NT2/D1 (cell line): Measurements from ENCODE around the gene DCLK3.

Experiments
- DNase-seq: peaks from one replicate; pipeline ENCODE4 v3.0.0-alpha.2; 2011; ENCODE audit warnings: low read depth, low spot score
- H3K27me3 ChIP-seq: 2 replicates; pipeline ENCODE4 v1.6.0; 2011; ENCODE audit warnings: mild to moderate bottlenecking; ENCODE audit not compliant: insufficient read length, insufficient read depth
- H3K36me3 ChIP-seq: 2 replicates; pipeline ENCODE4 v1.6.1; 2011; ENCODE audit warnings: mild to moderate bottlenecking, low read length, mixed read lengths; ENCODE audit not compliant: insufficient read depth, insufficient read length
- H3K4me1 ChIP-seq: 2 replicates; pipeline ENCODE4 v1.5.1; 2011; ENCODE audit not compliant: insufficient read depth, insufficient read length
- H3K4me3 ChIP-seq: 2 replicates; pipeline ENCODE4 v1.5.1; 2011; ENCODE audit warnings: low read depth; ENCODE audit not compliant: insufficient read length
- H3K9ac ChIP-seq: 2 replicates; pipeline ENCODE4 v1.6.0; 2011; ENCODE audit warnings: low read depth; ENCODE audit not compliant: insufficient read length
- H3K9me3 ChIP-seq: 2 replicates; pipeline ENCODE4 v1.5.1; 2011; ENCODE audit warnings: mild to moderate bottlenecking, low read length; ENCODE audit not compliant: insufficient read depth
- SUZ12 ChIP-seq: IDR thresholded peaks from 2 replicates; pipeline ENCODE4 v1.6.1; 2011; ENCODE audit not compliant: insufficient read length, insufficient read depth; ENCODE audit errors: extremely low read depth
- YY1 ChIP-seq: IDR thresholded peaks from 2 replicates; pipeline ENCODE4 v1.6.1; 2011; ENCODE audit not compliant: insufficient read length, insufficient read depth
- ZNF274 ChIP-seq: IDR thresholded peaks from 2 replicates; pipeline ENCODE4 v1.6.1; 2011; ENCODE audit warnings: mild to moderate bottlenecking, low read depth, low read length

Gene DCLK3

GRCh38 chr3:36680952-36681351 is 83.4 kb downstream of the DCLK3 start:
- Histone ChIP-seq H3K9ac (no peak overlapping the region), H3K36me3 (no peaks in the 10 kb centered on the region), H3K4me1 (no peaks in the 10 kb centered on the region), H3K27me3 (no peaks in the 10 kb centered on the region), H3K4me3 (no peak overlapping the region), H3K9me3 (peaks cover 56% of the 10 kb centered on the region)
- DNase-seq, result no peak
- TF ChIP-seq ZNF274 (no peak), SUZ12 (no peak), YY1 (no peak)

DNA sequence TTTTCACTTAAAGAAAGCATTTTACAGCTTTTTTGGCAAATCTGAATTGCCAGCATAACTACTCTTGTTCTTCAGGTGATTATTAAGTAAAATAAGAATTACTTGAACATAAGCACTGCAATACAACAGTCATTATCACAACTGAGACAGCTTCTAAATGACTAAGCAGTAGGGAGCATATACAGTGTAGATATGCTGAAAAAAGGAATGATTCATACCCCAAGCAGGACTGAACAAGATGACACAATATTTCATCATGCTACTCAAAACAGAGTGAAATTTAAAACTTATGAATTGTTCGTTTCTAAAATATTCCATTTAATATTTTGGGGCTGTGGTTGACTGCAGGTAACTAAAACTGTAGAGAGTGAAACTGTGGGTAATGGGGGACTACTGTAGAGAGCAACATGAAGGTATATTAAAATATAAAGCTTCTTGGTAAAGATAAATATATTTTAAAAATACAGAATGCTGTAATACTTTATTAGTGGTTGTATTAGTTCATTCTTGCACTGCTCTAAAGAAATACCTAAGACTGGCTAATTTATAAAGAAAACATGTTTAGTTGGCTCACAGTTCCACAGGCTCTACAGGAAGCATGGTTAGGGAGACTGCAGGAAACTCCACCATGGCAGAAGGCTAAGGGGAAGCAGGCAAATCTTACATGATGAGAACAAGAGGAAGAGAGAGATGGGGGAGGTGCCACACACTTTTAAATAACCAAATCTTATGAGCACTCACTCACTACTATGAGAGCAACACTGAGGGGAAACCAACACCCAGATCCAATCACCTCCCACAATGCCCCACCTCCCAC is 84.8 kb downstream of the DCLK3 start:
- no peak overlapping the region for H3K9ac ChIP-seq
- no peaks in the 10 kb centered on the region for H3K36me3 ChIP-seq
- H3K27me3 ChIP-seq, result no peaks in the 10 kb centered on the region
- H3K9me3 ChIP-seq, result peaks cover 55% of the 10 kb centered on the region
- DNase-seq, result no peak
- H3K4me1 ChIP-seq, result no peaks in the 10 kb centered on the region
- TF ChIP-seq ZNF274 (no peak), YY1 (no peak), SUZ12 (no peak)
- H3K4me3 ChIP-seq, result no peak overlapping the region

- TF ChIP-seq ZNF274 (no peak), YY1 (no peak), SUZ12 (no peak)
- DNase-seq, result no peak
- Histone ChIP-seq H3K36me3 (no peaks in the 10 kb centered on the region), H3K4me1 (no peaks in the 10 kb centered on the region), H3K4me3 (no peak overlapping the region), H3K9me3 (peaks cover 55% of the 10 kb centered on the region), H3K27me3 (no peaks in the 10 kb centered on the region), H3K9ac (no peak overlapping the region)
Measured at GRCh38 chr3:36678216-36679013, 85.9 kb downstream of the DCLK3 start.

GRCh38 chr3:36677331-36678007 is 86.9 kb downstream of the DCLK3 start:
- H3K9me3 ChIP-seq, result peaks cover 52% of the 10 kb centered on the region

DNA sequence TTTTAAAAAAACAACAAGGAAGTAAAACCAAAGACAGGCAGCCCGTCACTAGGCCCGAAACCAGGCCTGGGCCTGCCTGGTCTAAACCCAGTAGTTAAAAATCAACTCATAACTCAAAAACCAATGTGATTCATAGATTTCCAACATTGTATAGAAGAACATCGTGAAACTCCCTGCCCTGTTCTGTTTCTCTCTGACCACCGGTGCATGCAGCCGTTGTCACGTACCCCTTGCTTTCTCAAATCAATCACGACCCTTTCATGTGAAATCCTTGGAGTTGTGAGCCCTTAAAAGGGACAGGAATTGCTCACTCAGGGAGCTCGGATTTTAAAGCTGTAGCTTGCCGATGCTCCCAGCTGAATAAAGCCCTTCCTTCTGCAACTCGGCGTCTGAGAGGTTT is 89.5 kb downstream of the DCLK3 start:
- Histone ChIP-seq H3K4me3 (no peak overlapping the region), H3K36me3 (no peaks in the 10 kb centered on the region), H3K9ac (no peak overlapping the region), H3K4me1 (no peaks in the 10 kb centered on the region), H3K9me3 (peaks cover 25% of the 10 kb centered on the region), H3K27me3 (no peaks in the 10 kb centered on the region)
- DNase-seq, result no peak
- TF ChIP-seq ZNF274 (no peak), YY1 (no peak), SUZ12 (no peak)

More at GRCh38 chr3:36677331-36678007, 86.9 kb downstream of the DCLK3 start:
- Histone ChIP-seq H3K36me3 (no peaks in the 10 kb centered on the region), H3K9ac (no peak overlapping the region), H3K4me3 (no peak overlapping the region), H3K27me3 (no peaks in the 10 kb centered on the region), H3K4me1 (no peaks in the 10 kb centered on the region)
- TF ChIP-seq YY1 (no peak), ZNF274 (no peak), SUZ12 (no peak)
- DNase-seq, result no peak

DNA sequence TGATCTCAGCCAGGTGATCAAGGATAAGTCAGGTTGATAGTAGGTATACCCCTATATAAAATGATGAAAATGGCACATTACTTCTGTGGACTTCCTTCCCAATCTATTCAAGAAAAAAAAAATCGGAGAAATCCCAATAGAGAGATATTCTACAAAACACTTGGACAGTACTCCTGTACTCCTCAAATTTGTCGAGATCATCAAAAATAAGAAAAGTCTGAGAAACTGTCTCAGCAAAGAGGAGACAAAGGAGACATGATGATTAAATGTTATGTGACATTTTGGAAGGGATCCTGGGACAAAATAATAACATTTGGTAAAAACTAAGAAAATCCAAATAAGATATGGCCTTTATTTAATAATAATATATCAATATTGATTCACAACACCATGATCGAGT is 94.6 kb downstream of the DCLK3 start:
- Histone ChIP-seq H3K9ac (no peak overlapping the region), H3K27me3 (no peaks in the 10 kb centered on the region), H3K4me3 (no peak overlapping the region), H3K36me3 (no peaks in the 10 kb centered on the region), H3K4me1 (no peaks in the 10 kb centered on the region), H3K9me3 (no peaks in the 10 kb centered on the region)
- DNase-seq, result no peak
- TF ChIP-seq SUZ12, result no peak
- no peak for TF ChIP-seq ZNF274
- no peak for TF ChIP-seq YY1

- Histone ChIP-seq H3K36me3 (no peaks in the 10 kb centered on the region), H3K27me3 (no peaks in the 10 kb centered on the region), H3K4me1 (no peaks in the 10 kb centered on the region), H3K4me3 (no peak overlapping the region), H3K9ac (no peak overlapping the region), H3K9me3 (no peaks in the 10 kb centered on the region)
- no peak for TF ChIP-seq ZNF274
- no peak for TF ChIP-seq SUZ12
- TF ChIP-seq YY1, result no peak
- DNase-seq, result no peak
Measured at GRCh38 chr3:36666166-36666565, 98.2 kb downstream of the DCLK3 start.
